Kidney (tissue), 14 donors: ENCODE results near the gene KRT77. TPM values are rescaled to one million over a fixed set of nuclear protein-coding genes. Genes with fewer than 3 reads are reported as not detected.

Source experiments
- DNase-seq, 5 donors: peaks; one replicate each; pipeline ENCODE4 v3.0.0-alpha.2; 2013 to 2020
- FAIRE-seq: peaks from 2 replicates; lab custom pipeline; 2012; peaks lifted over from hg19 to GRCh38; lab: Jason Lieb, UNC
- H3K27ac ChIP-seq, 2 donors: one replicate each; pipeline ENCODE4 v1.7.0; 2013; ENCODE audit warnings: low read depth in 2 of 2, low read length in 2 of 2, inconsistent platforms in 1 of 2
- H3K27me3 ChIP-seq: one replicate; pipeline ENCODE4 v1.7.1; 2013; ENCODE audit warnings: low read length, inconsistent platforms; ENCODE audit not compliant: control insufficient read depth, insufficient read depth
- H3K36me3 ChIP-seq, 3 donors: one replicate each; pipeline versions ENCODE4 v1.7.0 to v1.7.1; 2013; ENCODE audit warnings: low read length in 3 of 3, control low read depth in 1 of 3, inconsistent platforms in 1 of 3; ENCODE audit not compliant: insufficient read depth in 3 of 3, control insufficient read depth in 2 of 3
- H3K4me1 ChIP-seq, 3 donors: one replicate each; pipeline versions ENCODE4 v1.7.0 to v1.7.1; 2013; ENCODE audit warnings: low read length in 3 of 3, inconsistent platforms in 1 of 3, low read depth in 1 of 3; ENCODE audit not compliant: control insufficient read depth in 2 of 3, insufficient read depth in 2 of 3
- H3K4me3 ChIP-seq, 3 donors: one replicate each; pipeline versions ENCODE4 v1.7.0 to v1.8.1; 2013; ENCODE audit warnings: low read length in 3 of 3, control low read depth in 1 of 3, inconsistent platforms in 1 of 3
- H3K9ac ChIP-seq, 3 donors: one replicate each; pipeline versions ENCODE4 v1.7.0 to v1.7.1; 2013; ENCODE audit warnings: low read length in 3 of 3, control low read depth in 1 of 3, inconsistent platforms in 1 of 3
- H3K9me3 ChIP-seq, 3 donors: one replicate each; pipeline versions ENCODE4 v1.7.0 to v1.7.1; 2013; ENCODE audit warnings: low read length in 3 of 3, control low read depth in 1 of 3, inconsistent platforms in 1 of 3; ENCODE audit not compliant: control insufficient read depth in 2 of 3, insufficient read depth in 1 of 3
- CTCF ChIP-seq: IDR thresholded peaks from 3 replicates; pipeline ENCODE4 v1.5.1; 2012; ENCODE audit warnings: mild to moderate bottlenecking, moderate library complexity, borderline replicate concordance; ENCODE audit not compliant: insufficient read depth; ENCODE audit errors: extremely low read depth
- intact Hi-C: fragments of 100-400 bp; cut with DNase I; formaldehyde crosslinking; loops from one replicate; pipeline ENCODE4 v1.11.1; 2022
- polyA plus RNA-seq: library from polyadenylated mRNA; stranded (reverse); fragments of 350-450 nt; fragmentation: Illumina TruSeq; extraction: RNeasy Lipid Tissue Mini Kit (QIAGEN cat#74804); gene quantifications from one replicate; pipeline ENCODE4 v1.2.3, GENCODE V29; 2014; ENCODE audit warnings: low read depth, low replicate concordance; ENCODE audit not compliant: insufficient read depth
- total RNA-seq: library from RNA; stranded (reverse); fragmentation: NEBNext Ultra II Directional; extraction: Animal tissue kit (Norgen Biotek cat#: 25700); gene quantifications from one replicate; pipeline ENCODE4 v1.2.1, GENCODE V29; 2021
- donor health status: control.
- donor health status: control.
- donor health status: control.
- donor health status: control.
- donor health status: control.
- donor health status: DM: yes; HTN: yes; CAD: no.
- donor health status: Normal renal cell carcinoma (clear cell type).

Gene KRT77
- total and polyA plus RNA-seq, 2 donors from 2014 or later = not detected

- intact Hi-C loops = no loop called here
- no peak for TF ChIP-seq CTCF
- no peaks in the 10 kb centered on the region for H3K27me3 ChIP-seq
- H3K4me1 ChIP-seq = no peaks in the 10 kb centered on the region
- no peaks in the 10 kb centered on the region for H3K36me3 ChIP-seq
- H3K9ac ChIP-seq = no peak overlapping the region
- DNase-seq (no peak), FAIRE-seq (no peak)
- no peaks in the 10 kb centered on the region for H3K9me3 ChIP-seq
- no peak overlapping the region for H3K27ac ChIP-seq
- H3K4me3 ChIP-seq = no peak overlapping the region
Measured at GRCh38 chr12:52704464-52704863, 1.1 kb upstream of the KRT77 start.

GRCh38 chr12:52703878-52704277, 554 bp upstream of the KRT77 start:
- no peak for TF ChIP-seq CTCF

GRCh38 chr12:52702338-52702737, 986 bp downstream of the KRT77 start:
- no peak for TF ChIP-seq CTCF
- no peaks in the 10 kb centered on the region for H3K27me3 ChIP-seq
- intact Hi-C loops = no loop called here

More at GRCh38 chr12:52703878-52704277, 554 bp upstream of the KRT77 start:
- intact Hi-C loops = no loop called here
- Histone ChIP-seq H3K27ac (no peak overlapping the region), H3K9ac (no peak overlapping the region), H3K36me3 (no peaks in the 10 kb centered on the region), H3K4me3 (no peak overlapping the region), H3K27me3 (no peaks in the 10 kb centered on the region), H3K9me3 (no peaks in the 10 kb centered on the region), H3K4me1 (no peaks in the 10 kb centered on the region)
- DNase-seq = no peak
- FAIRE-seq = no peak

GRCh38 chr12:52701281-52701680, 2.0 kb downstream of the KRT77 start:
- FAIRE-seq (no peak), DNase-seq (no peak)
- H3K27ac ChIP-seq = no peak overlapping the region
- H3K27me3 ChIP-seq = no peaks in the 10 kb centered on the region
- intact Hi-C loops = no loop called here
- no peak for TF ChIP-seq CTCF
- H3K4me3 ChIP-seq = no peak overlapping the region
- no peak overlapping the region for H3K9ac ChIP-seq
- no peaks in the 10 kb centered on the region for H3K9me3 ChIP-seq
- H3K36me3 ChIP-seq = no peaks in the 10 kb centered on the region
- no peaks in the 10 kb centered on the region for H3K4me1 ChIP-seq

More at GRCh38 chr12:52702338-52702737, 986 bp downstream of the KRT77 start:
- H3K36me3 ChIP-seq = no peaks in the 10 kb centered on the region
- DNase-seq = no peak
- no peak overlapping the region for H3K27ac ChIP-seq
- H3K4me1 ChIP-seq = no peaks in the 10 kb centered on the region
- no peak for FAIRE-seq
- H3K4me3 ChIP-seq = no peak overlapping the region
- no peaks in the 10 kb centered on the region for H3K9me3 ChIP-seq
- no peak overlapping the region for H3K9ac ChIP-seq
